Fibroblast of lung (primary cell): ENCODE measurements around the gene MT1A. TPM values are rescaled to one million over a fixed set of nuclear protein-coding genes. Genes with fewer than 3 reads are reported as not detected.

ENCODE experiments used
- DNase-seq, 2 donors: peaks; one replicate each; pipeline versions ENCODE4 v3.0.0 to v3.0.0-alpha.2; 2010; ENCODE audit warnings: low read depth in 2 of 2
- H2AFZ ChIP-seq: 2 replicates; pipeline ENCODE4 v1.5.1; 2012; ENCODE audit warnings: low read length, control low read depth, inconsistent platforms
- H3K27ac ChIP-seq: 2 replicates; pipeline ENCODE4 v1.5.1; 2011; ENCODE audit warnings: low read length, control low read depth; ENCODE audit not compliant: insufficient read depth
- H3K27me3 ChIP-seq: 2 replicates; pipeline ENCODE4 v1.5.1; 2011; ENCODE audit warnings: mild to moderate bottlenecking, low read length; ENCODE audit not compliant: control insufficient read depth, insufficient read depth
- H3K36me3 ChIP-seq: 2 replicates; pipeline ENCODE4 v1.5.1; 2011; ENCODE audit warnings: low read length; ENCODE audit not compliant: control insufficient read depth, insufficient read depth
- H3K4me1 ChIP-seq: 2 replicates; pipeline ENCODE4 v1.5.1; 2011; ENCODE audit warnings: low read length; ENCODE audit not compliant: control insufficient read depth, insufficient read depth; ENCODE audit errors: extremely low read depth
- H3K4me2 ChIP-seq: 2 replicates; pipeline ENCODE4 v1.5.1; 2011; ENCODE audit warnings: low read length, control low read depth; ENCODE audit not compliant: insufficient read depth; ENCODE audit errors: extremely low read depth
- H3K4me3 ChIP-seq, 4 experiments: fragments of 200-600 bp in 1 of 4; sonication (generic) in 1 of 4; replicated peaks in 1 of 4; 2 replicates each; pipeline ENCODE4 v1.5.1; 2011 to 2016; ENCODE audit warnings: low read length in 4 of 4, low read depth in 3 of 4, mild to moderate bottlenecking in 3 of 4, control low read depth in 2 of 4, inconsistent platforms in 1 of 4, mixed read lengths in 1 of 4; ENCODE audit not compliant: insufficient read depth in 1 of 4; ENCODE audit errors: control extremely low read depth in 1 of 4
- H3K79me2 ChIP-seq: 2 replicates; pipeline ENCODE4 v1.5.1; 2012; ENCODE audit warnings: mild to moderate bottlenecking, low read length, inconsistent platforms; ENCODE audit not compliant: control insufficient read depth, insufficient read depth
- H3K9ac ChIP-seq: 2 replicates; pipeline ENCODE4 v1.5.1; 2011; ENCODE audit warnings: mild to moderate bottlenecking, low read length, control low read depth; ENCODE audit not compliant: insufficient read depth
- H3K9me3 ChIP-seq: 2 replicates; pipeline ENCODE4 v1.5.1; 2012; ENCODE audit warnings: low read depth, low read length; ENCODE audit not compliant: control insufficient read depth, insufficient read depth
- H4K20me1 ChIP-seq: 2 replicates; pipeline ENCODE4 v1.5.1; 2011; ENCODE audit warnings: low read length; ENCODE audit not compliant: control insufficient read depth, insufficient read depth; ENCODE audit errors: extremely low read depth
- CTCF ChIP-seq, 2 donors: IDR thresholded peaks in 1 of 2; conservative IDR thresholded peaks in 1 of 2; 1 replicate in 1 of 2; 2 replicates in 1 of 2; pipeline ENCODE4 v1.5.1; 2011 to 2012; ENCODE audit warnings: low read length in 2 of 2, control low read depth in 1 of 2, inconsistent platforms in 1 of 2, low read depth in 1 of 2, mild to moderate bottlenecking in 1 of 2
- EZH2 ChIP-seq: IDR thresholded peaks from 2 replicates; pipeline ENCODE4 v1.5.1; 2012; ENCODE audit warnings: low read length, control low read depth, mild to moderate bottlenecking; ENCODE audit errors: missing control alignments
- polyA plus RNA-seq, 2 donors: library from polyadenylated mRNA; depleted of rRNA in 1 of 2; stranded (reverse) in 1 of 2; unstranded in 1 of 2; fragments of >200 nt; gene quantifications; 2 replicates each; pipeline ENCODE4 v1.2.1, GENCODE V29; 2011 to 2012; ENCODE audit warnings: missing spikeins in 1 of 2
- total RNA-seq: library from RNA; depleted of rRNA; stranded (reverse); fragments of >200 nt; gene quantifications from 2 replicates; pipeline ENCODE4 v1.2.1, GENCODE V29; 2014

The MT1A gene
- total and polyA plus RNA-seq, 2 donors (not counting 1 experiment from before 2014, with no cell fraction given): 2.9 to 5.3 TPM

- Histone ChIP-seq H3K4me2 (no peak overlapping the region), H3K4me1 (peaks cover 22% of the 10 kb centered on the region), H3K36me3 (no peaks in the 10 kb centered on the region), H4K20me1 (no peaks in the 10 kb centered on the region), H3K79me2 (peaks cover 11% of the 10 kb centered on the region), H3K4me3 (no peak overlapping the region), H2AFZ (no peak overlapping the region), H3K27ac (peak overlapping the region; percentile 99), H3K27me3 (no peaks in the 10 kb centered on the region), H3K9me3 (no peaks in the 10 kb centered on the region), H3K9ac (no peak overlapping the region)
- no peak for DNase-seq
- TF ChIP-seq CTCF (conservative IDR thresholded peaks at IDR 0.05 in 1 of 2, IDR thresholded peaks at IDR 0.05 in 1 of 2; ENCODE audit: low read depth in 1 of 2, low read length in 2 of 2) (no peak), EZH2 (no peak)
Measured at GRCh38 chr16:56604966-56605365, 33.5 kb upstream of the MT1A start.

DNA sequence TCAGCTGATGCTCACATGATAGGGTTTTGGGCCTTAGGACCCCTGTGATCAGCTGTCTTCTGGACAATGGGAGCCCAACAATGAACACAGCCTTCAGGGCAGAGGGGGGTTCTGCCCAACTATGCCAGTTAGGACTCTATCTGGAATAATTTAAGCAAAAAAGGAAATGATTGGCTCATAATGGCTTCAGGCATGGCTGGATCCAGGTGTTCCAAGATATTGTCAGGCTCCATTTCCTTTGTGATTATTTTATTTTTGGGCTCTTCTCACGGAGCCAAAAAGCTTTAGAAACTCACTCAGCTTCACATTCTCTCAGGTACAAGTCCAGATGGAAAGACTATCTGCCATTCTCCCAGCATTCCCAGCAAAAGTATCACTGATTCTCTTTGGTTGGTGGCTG, 33.0 kb upstream of the MT1A start:
- Histone ChIP-seq H4K20me1 (no peaks in the 10 kb centered on the region), H3K4me3 (no peak overlapping the region), H3K9ac (no peak overlapping the region), H3K27me3 (no peaks in the 10 kb centered on the region), H3K4me2 (no peak overlapping the region), H3K36me3 (no peaks in the 10 kb centered on the region), H3K4me1 (peaks cover 27% of the 10 kb centered on the region), H3K27ac (peak overlapping the region; percentile 99), H3K79me2 (peaks cover 11% of the 10 kb centered on the region), H3K9me3 (no peaks in the 10 kb centered on the region), H2AFZ (no peak overlapping the region)
- no peak for DNase-seq
- no peak for TF ChIP-seq EZH2
- no peak for TF ChIP-seq CTCF (conservative IDR thresholded peaks at IDR 0.05 in 1 of 2, IDR thresholded peaks at IDR 0.05 in 1 of 2; ENCODE audit: low read depth in 1 of 2, low read length in 2 of 2)

DNA sequence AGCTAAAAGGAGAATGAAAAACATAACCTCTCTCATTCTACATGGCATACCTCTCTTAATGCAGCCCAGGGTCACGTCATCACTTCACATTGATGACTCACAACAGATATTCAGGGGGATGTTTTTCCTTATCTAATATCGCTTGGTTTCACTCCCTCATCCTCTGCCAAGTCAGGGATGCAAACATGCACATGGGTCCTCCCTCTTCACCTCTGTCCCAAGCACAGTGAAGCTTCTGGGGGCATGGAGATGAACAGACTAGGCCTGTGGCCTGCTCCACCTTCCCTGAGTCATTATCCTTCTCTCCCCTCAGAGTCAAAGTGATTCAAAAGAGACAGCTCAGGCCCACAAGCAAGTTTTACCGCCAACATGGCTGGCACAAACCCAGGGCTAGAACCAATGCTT, 32.4 kb upstream of the MT1A start:
- Histone ChIP-seq H3K4me1 (peaks cover 33% of the 10 kb centered on the region), H3K27ac (peak overlapping the region; percentile 99), H4K20me1 (no peaks in the 10 kb centered on the region), H3K36me3 (no peaks in the 10 kb centered on the region), H3K9ac (peak overlapping the region; percentile 21), H2AFZ (no peak overlapping the region), H3K27me3 (no peaks in the 10 kb centered on the region), H3K9me3 (no peaks in the 10 kb centered on the region), H3K4me3 (no peak overlapping the region), H3K4me2 (peak overlapping the region; percentile 13), H3K79me2 (peaks cover 11% of the 10 kb centered on the region)
- no peak for TF ChIP-seq EZH2
- no peak for TF ChIP-seq CTCF (conservative IDR thresholded peaks at IDR 0.05 in 1 of 2, IDR thresholded peaks at IDR 0.05 in 1 of 2; ENCODE audit: low read depth in 1 of 2, low read length in 2 of 2)
- DNase-seq: peak in 1 of 2 donors; percentile 82
